ENCODE data around the gene CBX6.

Gene CBX6

DNA sequence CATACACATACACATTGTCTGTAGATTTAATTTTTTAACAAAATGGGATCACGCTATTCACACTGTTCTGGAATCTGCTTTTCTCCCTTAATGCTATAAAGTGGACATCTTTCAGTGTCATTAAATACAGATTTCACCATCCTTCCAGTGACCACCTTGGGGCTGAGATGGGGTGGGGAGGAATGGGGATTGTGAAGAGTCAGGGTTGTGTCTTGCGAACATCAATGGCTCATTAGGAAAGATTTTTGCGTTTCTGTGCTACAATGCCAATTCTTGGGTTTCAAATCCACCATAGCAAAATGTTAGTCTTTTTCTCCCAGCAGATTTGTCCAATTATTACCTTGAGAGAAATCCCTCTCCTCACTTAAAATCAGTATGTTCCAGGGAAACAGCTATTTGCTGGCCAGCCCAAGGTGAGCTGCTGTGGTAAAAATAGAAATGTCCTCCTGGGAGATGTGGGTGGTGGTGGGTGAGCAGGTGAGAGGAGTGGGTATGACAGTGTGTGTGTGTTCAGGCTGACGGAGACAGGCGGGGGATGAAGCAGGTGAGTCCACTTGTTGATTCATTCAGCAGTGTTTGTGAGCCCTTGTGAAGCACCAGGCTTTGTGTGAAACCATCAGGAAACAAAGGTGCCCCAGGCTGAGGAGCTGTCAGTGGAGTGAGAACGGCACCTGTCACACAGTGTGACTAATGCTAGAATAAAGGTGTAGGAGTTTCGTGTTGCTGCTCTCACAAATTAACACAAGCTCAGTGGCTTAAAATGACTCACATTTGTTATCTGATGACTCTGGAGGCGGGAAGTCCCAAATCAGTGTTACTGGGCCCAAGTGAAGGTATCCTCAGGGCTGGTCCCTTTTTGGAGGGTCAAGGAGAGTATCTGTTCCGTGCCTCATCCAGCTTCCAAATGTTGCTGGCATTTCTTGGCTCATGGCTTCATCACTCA is 1.7 kb upstream of the CBX6 start:
- DNase-seq, result peak in 2 of 4 experiments; percentile 22 to 33

DNA sequence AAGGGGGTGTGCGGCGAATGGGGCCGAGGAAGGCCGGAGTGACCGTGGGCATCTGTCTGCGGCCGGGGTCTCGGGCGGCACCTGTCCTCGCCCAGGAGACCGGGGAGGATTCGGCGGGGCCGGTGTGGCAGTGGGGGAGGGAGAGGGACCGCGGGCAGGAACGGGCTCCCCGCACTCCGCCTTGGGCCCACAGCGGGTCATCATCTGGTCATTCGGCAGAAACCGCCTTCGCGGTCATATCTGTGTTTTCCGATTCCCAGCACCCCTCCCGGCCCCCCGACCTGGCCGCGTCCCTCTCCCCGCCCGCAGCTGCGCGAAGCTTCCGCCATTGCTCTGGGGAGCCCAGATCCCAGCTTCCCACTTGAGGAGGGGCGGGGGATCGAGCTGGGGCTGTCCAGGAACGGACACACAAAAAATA is 824 bp upstream of the CBX6 start:
- DNase-seq, result peak; percentile 36 to 74 (median 56)

DNA sequence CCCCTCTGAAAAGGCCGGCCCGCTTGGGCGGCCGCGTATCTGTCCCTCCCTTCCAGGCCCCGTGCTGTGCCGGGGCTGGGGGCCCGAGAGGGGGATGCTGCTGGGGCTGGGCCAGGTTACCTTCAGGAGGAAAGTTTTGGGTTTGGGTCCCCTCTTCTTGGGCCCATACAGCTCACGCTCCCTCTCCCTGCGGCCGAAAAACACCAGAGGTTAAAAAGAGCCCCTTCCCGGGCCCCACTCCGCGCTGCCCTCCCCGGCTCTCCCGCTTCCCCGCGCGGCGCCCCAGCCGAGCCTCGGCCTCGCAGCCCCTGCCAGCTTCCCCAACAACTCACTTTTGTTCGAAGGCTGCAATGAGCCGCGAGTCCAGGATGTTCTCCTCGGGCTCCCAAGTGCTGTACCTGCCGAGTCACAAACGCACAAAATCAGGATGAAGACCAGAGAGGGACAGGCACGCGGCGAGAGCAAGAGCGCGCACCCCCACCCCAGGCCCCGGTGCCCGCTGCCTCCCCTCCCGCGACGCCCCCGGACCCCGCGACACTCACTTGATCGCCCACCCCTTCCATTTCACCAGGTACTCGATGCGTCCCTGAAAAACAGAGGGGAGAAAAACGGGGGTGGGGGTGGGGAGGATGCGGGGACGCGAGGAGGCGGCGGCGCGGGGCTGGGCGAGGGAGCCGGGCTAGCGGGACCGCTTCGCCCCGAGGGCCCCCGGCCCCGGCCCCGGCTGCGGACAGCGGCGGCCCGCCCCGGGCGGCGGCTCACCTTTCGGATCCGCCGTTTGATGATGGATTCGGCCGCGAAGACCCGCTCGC is 450 bp downstream of the CBX6 start:
- peak in 3 of 4 experiments; percentile 25 to 52 (median 34) for DNase-seq

GRCh38 chr22:38870791-38871359 is 1.1 kb downstream of the CBX6 start:
- no peak for DNase-seq

- DNase-seq, result peak; percentile 90 to 96 (median 92)
These were observed 1.7 kb downstream of the CBX6 start for GRCh38 chr22:38870312-38870741.

DNA sequence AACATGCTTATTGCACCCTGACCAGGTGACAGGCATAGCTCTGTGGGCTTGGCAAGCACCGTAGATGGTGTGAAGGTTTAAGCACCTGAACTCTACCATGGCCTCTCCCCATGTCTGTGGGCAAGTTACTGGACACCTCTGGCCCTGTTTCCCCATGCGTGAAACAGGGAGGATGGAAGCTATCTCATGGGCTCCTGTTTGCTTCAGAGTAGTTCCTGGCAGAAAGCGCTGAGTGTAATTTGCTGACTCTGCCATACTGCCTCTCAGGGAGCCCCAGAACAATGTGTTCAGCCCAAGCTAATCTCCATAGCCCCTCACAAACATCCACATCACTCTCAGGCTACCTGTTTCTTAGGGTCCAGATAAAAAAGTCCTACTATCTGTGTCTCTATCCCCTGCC is 2.4 kb downstream of the CBX6 start:
- DNase-seq, result no peak

DNA sequence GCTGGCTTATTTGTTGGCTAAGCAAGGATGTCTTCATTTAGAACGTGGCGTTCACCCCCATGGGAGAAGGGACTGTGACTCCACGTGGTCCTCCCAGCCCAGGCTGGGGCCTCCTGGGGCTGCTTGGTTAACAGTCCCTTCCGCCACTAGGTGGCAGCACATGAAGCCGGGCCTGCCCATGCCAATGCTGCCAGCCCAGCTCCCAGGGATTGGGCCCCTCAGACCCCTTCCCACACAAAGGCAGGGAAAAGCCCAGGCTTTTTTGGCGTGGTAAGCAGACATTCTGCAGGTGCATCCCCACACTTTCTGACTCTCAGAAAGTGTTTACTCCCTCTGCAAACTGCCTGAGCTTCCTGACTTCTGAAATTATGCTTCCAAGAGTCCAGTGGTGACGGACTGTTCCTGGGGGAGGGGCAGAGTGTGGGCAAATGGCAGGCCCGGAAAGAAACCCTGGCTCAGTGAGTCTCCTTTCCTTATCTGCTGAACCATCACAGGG is 3.1 kb downstream of the CBX6 start:
- peak; percentile 84 to 93 (median 90) for DNase-seq

GRCh38 chr22:38868286-38868721 is 3.7 kb downstream of the CBX6 start:
- DNase-seq, result no peak

GRCh38 chr22:38867471-38868285 is 4.3 kb downstream of the CBX6 start:
- DNase-seq, result no peak

DNA sequence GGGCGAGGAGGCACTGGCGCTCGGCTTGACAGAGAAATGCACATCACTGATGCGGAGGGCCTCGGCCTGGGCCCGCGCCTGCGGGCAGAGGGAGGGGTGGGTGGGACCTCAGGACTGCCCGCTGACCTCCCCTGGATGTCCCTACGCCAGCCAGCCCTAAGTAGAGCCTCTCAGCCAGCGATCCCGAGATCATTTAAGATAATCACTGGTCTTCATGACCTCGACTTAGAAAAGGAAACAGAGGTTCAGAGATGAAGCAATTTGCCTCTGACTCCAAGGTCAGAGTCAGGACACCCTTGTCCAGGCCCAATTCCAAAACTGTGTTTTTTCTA is 4.9 kb downstream of the CBX6 start:
- DNase-seq, result no peak

DNA sequence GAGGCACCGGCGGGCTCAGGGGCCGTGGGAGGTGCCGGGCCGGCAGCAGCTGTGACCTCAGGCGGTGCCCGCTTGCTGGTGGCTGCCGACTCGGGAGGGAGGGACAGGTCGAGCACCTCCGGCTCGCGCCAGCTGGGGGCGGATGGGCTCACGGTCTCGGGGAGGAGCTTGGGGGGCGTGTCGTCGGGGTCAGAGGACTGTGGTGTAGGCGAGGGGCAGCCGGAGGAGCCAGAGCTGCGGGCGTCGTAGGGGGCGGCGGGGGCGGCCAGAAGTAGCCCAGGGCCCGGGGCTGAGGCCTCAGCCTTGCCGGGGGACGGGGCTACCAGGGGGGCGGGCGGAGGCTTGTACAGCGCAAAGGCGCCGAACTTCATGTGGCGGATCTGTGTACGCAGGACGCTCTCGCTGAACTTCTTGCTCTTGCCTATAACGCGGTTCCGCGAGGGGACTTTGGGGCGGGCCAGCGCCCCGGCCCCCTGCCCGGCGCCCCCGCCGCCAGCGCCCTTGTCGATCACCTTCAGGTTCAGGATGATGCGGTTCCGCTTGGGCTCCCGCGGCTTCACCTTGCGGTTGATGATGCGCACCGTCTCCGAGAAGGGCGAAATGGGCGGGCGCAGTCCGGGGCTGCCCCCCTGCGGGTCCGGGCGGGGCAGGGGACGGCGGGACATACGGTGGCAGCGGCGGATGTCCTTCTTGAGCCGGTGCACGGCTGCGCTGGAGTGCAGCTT is 5.5 kb downstream of the CBX6 start:
- no peak for DNase-seq

GRCh38 chr22:38866024-38866398 is 6.0 kb downstream of the CBX6 start:
- no peak for DNase-seq

GRCh38 chr22:38865201-38866023 is 6.6 kb downstream of the CBX6 start:
- DNase-seq, result no peak

GRCh38 chr22:38864361-38865191 is 7.4 kb downstream of the CBX6 start:
- DNase-seq, result no peak

GRCh38 chr22:38863531-38864131 is 8.4 kb downstream of the CBX6 start:
- DNase-seq, result no peak

DNA sequence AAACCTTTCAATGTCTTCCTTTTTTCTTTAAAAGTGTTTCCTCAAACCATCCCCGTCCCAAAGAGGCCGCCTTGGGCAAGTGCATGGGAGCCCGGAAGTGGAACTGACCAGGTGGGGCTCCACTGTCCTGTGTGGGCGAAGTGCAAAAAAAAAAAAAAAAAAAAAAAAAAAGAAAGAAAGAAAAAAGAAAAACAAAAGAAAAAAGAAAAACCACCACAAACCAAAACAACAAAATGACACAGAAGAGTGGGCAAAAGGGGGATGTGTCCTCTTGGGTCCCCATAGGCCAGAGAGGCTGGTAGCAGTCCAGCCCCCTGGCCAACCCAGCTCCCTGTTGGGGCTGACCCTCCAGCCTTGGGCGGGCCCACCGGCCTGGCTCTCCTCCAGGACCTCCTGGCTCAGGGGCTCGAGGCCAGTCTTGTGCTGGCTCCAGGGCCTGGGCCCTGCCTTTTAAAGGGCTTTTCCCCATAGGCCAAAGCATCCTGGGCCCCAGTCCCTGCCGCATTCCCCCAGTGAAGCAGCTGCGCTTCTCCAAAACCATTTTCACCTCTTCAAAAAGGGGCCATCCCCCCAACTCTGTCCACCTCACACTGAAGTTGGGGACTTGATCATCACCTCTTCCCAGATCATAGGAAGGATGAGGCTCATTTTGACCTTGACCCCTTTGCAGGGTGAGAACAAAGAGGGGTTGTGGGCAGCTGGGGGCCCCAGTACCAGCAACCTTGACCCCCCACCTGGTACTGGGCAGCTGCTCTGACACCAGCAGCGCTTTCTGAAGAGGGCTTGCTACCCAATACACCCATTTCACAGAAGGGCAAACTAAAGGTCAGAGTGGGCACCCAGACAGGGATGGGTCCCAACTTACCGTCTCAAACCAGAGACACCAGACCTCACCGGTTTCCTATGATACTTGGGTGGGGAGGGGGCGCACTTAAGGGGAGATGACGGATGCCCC is 9.4 kb downstream of the CBX6 start:
- DNase-seq, result peak in 2 of 4 experiments; percentile 31 to 36

- no peak for DNase-seq
These were observed 10.1 kb downstream of the CBX6 start for GRCh38 chr22:38861927-38862326.

Data from suppressor macrophage (primary cell).